NOMO-1 (cell line): Measurements from ENCODE around the gene FOXL2.
"Not testable (repeated sequence)": the region's sequence is repeated elsewhere in the genome, so short reads cannot be mapped to it uniquely, and the experiment has no call there.

Experiments
- DNase-seq, 2 experiments: peaks; one replicate each; lab custom pipeline; 2025; ENCODE audit not compliant: unreplicated experiment in 2 of 2; lab: John Stamatoyannopoulos, UW

The FOXL2 gene

DNA sequence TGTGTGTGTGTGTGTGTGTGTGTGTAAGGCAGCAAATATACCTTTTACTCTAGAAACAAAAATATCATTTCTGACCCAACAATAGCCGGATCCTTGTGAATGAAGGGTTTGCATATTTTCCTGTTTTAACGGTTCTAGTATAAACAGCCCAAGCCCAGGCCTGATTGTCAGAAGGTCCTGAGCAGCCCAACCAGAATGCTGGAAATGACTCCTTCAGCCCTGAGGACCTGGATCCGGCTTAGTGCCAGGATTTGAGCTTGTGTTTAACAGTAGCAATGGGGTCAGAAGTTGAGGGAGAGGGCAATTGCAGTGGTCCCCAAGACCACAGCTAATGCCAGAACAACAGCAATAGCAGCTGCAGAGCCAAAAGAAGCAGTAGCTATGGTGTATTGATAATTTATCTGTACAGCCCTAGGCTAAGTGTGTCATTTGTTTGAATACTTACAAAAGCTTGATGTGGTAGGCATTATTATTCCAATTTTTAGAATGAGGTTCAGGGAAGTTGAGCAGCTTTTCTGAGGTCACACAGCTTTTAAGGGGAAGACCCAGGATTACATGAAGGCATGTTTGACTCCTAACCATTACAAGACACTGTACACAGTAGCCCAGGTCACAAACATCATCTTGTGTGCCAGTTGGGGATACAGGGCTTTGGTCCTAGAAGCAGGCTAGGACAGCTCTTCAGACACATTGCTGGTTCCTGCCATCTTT lies 12.8 kb downstream of the FOXL2 start:
- no peak for DNase-seq

- DNase-seq, result no peak
Measured at GRCh38 chr3:138933068-138933668, 13.8 kb downstream of the FOXL2 start.

GRCh38 chr3:138928727-138929372 lies 18.1 kb downstream of the FOXL2 start:
- no peak for DNase-seq

DNA sequence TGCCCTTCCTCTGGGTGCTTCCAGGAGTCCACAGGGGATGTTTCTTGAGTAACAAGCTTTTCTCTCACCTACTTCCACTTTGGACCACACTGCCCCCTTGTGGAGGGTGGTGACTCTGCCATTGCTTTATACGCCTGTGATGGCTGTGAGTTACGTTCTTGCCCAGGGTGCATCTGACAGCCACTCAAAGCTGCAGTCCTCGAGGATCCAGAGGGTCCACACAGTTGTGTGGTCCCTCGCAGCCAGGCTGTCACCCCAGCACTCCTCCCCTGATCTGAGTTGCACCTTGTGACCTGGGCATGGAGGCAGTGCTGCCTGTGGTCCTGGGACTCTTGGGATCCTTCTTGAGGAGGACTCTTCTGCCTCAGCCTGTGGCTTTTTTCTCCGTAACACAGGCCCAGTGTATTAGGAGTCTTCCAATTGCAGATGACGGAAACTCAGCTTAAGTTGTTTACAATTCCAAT lies 23.4 kb downstream of the FOXL2 start:
- DNase-seq, result peak; percentile 84 to 89

GRCh38 chr3:138922400-138922799 lies 24.5 kb downstream of the FOXL2 start:
- not testable (repeated sequence) for DNase-seq

GRCh38 chr3:138921316-138922292 lies 25.3 kb downstream of the FOXL2 start:
- DNase-seq, result no peak

- DNase-seq, result no peak
Measured at GRCh38 chr3:138919325-138919724, 27.6 kb downstream of the FOXL2 start.

DNA sequence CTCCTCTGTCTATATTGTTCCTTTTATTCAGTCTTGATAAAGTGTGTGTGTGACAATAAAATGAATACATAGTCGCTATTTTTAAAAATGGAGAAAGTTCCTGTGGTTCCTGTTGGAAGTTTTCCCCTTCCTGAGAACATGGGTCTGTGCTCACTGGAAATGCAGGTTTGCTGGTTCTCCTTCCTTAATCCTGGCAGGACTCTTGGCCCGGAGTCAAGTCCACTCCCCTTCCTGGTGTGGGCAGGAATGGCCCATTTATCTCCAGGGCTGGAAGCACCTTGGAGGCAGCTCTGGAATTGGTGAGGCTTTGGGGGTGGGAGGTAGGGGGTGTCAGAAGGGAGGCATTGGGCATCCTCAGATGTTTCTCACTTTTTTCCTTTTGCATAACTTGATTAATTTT lies 30.1 kb downstream of the FOXL2 start:
- no peak for DNase-seq

- peak; percentile 92 to 97 for DNase-seq
Measured at GRCh38 chr3:138915503-138916498, 31.1 kb downstream of the FOXL2 start.

DNA sequence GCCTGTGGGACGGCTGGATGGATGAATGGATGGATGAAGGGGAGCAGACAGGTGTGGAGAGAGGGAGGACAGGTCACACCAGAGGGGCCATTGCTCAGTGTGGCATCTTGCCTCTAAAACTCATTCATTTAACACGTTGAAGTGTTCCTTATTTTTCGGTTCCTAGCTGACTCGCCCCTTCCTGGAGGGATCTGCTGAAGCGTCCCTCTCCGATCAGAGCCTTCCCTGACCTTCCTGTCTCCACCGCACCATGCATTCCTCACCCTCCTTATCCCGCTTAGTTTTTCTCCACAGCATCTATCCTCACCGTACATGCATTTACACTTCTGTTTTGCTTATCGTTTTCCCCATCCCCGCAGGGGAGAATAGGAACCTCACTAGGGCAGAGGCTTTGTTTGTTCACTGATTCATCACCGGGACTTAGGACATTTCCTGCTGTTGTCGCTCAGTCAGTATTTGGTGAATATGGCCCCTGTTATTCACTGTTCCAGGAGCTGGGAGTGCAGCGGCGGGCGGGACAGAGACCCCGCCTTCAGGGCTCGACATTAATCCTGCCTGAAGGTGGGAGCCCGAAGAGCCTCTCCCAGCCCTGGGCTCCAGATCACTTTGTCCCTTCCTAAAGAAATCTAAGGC lies 32.0 kb downstream of the FOXL2 start:
- DNase-seq, result peak in 1 of 2 experiments; percentile 85

DNA sequence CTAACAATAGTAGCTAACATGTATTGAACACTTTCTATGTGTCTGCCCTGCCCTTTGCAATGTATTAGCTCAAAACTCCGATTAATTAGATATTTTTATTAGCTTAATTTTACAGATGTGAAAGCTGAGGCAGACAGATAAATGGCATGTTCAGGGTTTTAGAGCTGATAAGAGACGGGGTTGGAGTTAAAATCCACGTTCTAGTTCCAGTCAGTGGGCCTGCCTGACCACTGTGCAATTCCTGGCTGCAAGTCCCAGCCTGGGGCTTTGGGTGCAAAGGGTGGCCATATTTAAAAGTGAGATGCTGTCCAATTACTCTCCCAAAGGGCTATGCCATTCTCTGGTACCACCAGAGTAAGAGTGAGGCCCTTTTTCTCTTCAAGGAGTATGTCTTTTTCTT lies 33.2 kb downstream of the FOXL2 start:
- no peak for DNase-seq

- DNase-seq, result no peak
Measured at GRCh38 chr3:138912237-138912636, 34.7 kb downstream of the FOXL2 start.

DNA sequence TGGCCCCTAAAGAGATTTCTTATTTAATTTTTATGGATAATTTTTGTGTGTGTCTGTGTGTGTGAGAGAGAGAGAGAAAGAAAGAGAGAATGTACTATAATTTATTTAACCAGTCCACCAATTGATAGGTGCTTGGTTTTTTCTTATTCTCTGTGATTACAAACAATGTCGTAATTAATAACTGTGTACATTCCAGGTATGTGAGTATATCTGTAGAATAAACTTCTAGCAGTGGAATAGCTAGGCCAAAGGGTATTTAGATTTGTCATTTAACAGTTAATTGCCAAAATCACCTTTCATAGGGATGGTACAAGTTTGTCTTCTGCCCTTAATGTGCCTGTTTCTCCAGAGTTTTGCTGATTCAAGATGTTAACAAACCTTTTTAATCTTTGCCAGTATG lies 35.3 kb downstream of the FOXL2 start:
- DNase-seq, result no peak

DNA sequence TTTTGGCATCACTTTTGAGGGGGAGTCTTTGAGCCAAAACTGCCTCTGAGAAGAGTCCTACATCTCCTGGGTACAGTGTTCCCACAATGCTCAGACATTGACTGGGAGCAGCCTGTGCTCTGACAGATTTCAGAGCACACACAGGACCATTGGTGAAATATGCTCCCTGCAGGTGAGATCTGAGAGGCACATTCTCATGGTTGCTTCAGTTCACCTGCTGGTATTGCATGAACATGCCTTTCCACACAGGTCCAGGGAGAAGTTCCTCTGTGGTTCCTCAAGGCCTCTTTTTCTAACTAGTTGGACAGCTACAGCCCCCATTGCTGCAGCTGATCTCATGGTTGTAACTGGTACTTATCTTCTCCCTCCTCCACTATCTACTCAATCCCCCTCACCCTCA lies 37.0 kb downstream of the FOXL2 start:
- no peak for DNase-seq

GRCh38 chr3:138908846-138909245 lies 38.1 kb downstream of the FOXL2 start:
- DNase-seq, result peak; percentile 47 to 58

DNA sequence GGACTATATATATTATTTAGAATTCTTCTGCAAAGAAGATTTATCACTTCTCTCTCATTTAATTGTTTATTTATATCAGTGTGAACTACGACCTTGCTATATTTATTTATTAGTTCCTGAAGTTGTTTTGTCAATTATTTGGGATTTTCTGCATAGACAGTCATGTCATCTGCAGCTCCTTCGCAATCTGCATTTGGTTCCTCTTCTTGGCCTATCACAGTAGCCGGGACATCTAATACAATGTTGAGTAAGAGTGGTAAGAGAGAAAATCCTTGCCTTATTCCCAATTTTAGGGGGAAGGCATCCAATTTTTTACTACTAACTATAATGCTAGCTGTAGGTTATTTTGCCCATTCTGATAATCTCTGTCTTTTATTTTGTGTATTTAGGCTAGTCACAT lies 39.4 kb downstream of the FOXL2 start:
- peak; percentile 35 to 43 for DNase-seq

GRCh38 chr3:138902171-138902570 lies 44.8 kb downstream of the FOXL2 start:
- peak in 1 of 2 experiments; percentile 16 for DNase-seq

GRCh38 chr3:138901567-138901966 lies 45.4 kb downstream of the FOXL2 start:
- DNase-seq, result no peak

- no peak for DNase-seq
Measured at GRCh38 chr3:138899351-138899991, 47.5 kb downstream of the FOXL2 start.
